Neural cell (in vitro differentiated cells): ENCODE results near the gene ADI1.
"Not testable (repeated sequence)": the region's sequence is repeated elsewhere in the genome, so short reads cannot be mapped to it uniquely, and the experiment has no call there.

Source experiments
- EZH2 ChIP-seq: fragments of 200-600, 300-800 bp; shearing (Covaris generic), sonication (generic); IDR thresholded peaks from 2 replicates; pipeline ENCODE4 v1.6.1; 2014; ENCODE audit warnings: antibody characterized with exemption, low read length, borderline replicate concordance, mild to moderate bottlenecking; ENCODE audit not compliant: insufficient read depth, poor library complexity, severe bottlenecking
- TF ChIP-seq, protein P1 (sequence below): fragments of 450-650 bp; IDR thresholded peaks from 2 replicates; pipeline ENCODE4 v1.5.1; 2014; ENCODE audit warnings: antibody characterized with exemption, mild to moderate bottlenecking, moderate library complexity; ENCODE audit not compliant: poor library complexity, severe bottlenecking

DNA sequence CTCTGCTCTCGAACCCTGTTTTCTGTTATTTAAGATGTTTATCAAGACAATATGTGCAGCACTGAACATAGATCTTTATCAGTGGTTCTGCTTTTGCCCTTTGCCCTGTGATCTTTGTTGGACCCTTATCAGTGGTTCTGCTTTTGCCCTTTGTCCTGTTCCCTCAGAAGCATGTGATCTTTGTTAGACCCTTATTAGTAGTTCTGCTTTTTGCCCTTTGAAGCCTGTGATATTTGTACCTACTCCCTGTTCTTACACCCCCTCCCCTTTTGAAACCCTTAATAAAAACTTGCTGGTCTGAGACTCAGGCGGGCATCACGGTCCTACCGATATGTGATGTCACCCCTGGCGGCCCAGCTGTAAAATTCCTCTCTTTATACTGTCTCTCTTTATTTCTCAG, 3.9 kb downstream of the ADI1 start:
- TF ChIP-seq, protein P1, sequence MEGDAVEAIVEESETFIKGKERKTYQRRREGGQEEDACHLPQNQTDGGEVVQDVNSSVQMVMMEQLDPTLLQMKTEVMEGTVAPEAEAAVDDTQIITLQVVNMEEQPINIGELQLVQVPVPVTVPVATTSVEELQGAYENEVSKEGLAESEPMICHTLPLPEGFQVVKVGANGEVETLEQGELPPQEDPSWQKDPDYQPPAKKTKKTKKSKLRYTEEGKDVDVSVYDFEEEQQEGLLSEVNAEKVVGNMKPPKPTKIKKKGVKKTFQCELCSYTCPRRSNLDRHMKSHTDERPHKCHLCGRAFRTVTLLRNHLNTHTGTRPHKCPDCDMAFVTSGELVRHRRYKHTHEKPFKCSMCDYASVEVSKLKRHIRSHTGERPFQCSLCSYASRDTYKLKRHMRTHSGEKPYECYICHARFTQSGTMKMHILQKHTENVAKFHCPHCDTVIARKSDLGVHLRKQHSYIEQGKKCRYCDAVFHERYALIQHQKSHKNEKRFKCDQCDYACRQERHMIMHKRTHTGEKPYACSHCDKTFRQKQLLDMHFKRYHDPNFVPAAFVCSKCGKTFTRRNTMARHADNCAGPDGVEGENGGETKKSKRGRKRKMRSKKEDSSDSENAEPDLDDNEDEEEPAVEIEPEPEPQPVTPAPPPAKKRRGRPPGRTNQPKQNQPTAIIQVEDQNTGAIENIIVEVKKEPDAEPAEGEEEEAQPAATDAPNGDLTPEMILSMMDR, result not testable (repeated sequence)
- not testable (repeated sequence) for TF ChIP-seq EZH2
